ENCODE measurements around the gene CRCP.

The CRCP gene

GRCh38 chr7:66202441-66202840 lies 87.8 kb downstream of the CRCP start:
- Histone ChIP-seq H3K36me3 (replicated peaks; ENCODE audit: insufficient read depth, low read length) (no peaks in the 10 kb centered on the region), H3K4me1 (ENCODE audit: low read length) (no peaks in the 10 kb centered on the region), H3K27ac (ENCODE audit: low read length) (no peak overlapping the region), H3K4me2 (ENCODE audit: low read depth, low read length) (no peak overlapping the region), H3K9ac (ENCODE audit: low read length) (no peak overlapping the region), H3K27me3 (replicated peaks; ENCODE audit: insufficient read depth, low read length) (no peaks in the 10 kb centered on the region), H3F3A (ENCODE audit: insufficient read depth, low read length) (no peaks in the 10 kb centered on the region), H2AFZ (ENCODE audit: low read length) (no peak overlapping the region), H3K9me3 (replicated peaks; ENCODE audit: insufficient read depth, low read length) (no peaks in the 10 kb centered on the region), H3K9me2 (replicated peaks; ENCODE audit: insufficient read depth, low read length) (no peaks in the 10 kb centered on the region), H3K79me2 (ENCODE audit: low read length) (peaks cover 17% of the 10 kb centered on the region), H3K4me3 (ENCODE audit: low read length) (no peak overlapping the region), H4K20me1 (ENCODE audit: insufficient read depth, low read length) (no peaks in the 10 kb centered on the region)
- no peak for TF ChIP-seq EZH2 (optimal IDR thresholded peaks at IDR 0.05; ENCODE audit: low read depth, low read length)
- TF ChIP-seq CTCF (IDR thresholded peaks at IDR 0.05; ENCODE audit: low read length) = no peak
- TF ChIP-seq EZH2phosphoT487 (IDR thresholded peaks at IDR 0.05; ENCODE audit: low read length) = no peak
- no peak for DNase-seq

Data from MM.1S (cell line).